Measurements from ENCODE around the gene HMMR.
A peak's percentile ranks its signal among the peaks of the same experiment; 100 is the strongest.
"Not testable (repeated sequence)": the region's sequence is repeated elsewhere in the genome, so short reads cannot be mapped to it uniquely, and the experiment has no call there.

Gene HMMR

DNA sequence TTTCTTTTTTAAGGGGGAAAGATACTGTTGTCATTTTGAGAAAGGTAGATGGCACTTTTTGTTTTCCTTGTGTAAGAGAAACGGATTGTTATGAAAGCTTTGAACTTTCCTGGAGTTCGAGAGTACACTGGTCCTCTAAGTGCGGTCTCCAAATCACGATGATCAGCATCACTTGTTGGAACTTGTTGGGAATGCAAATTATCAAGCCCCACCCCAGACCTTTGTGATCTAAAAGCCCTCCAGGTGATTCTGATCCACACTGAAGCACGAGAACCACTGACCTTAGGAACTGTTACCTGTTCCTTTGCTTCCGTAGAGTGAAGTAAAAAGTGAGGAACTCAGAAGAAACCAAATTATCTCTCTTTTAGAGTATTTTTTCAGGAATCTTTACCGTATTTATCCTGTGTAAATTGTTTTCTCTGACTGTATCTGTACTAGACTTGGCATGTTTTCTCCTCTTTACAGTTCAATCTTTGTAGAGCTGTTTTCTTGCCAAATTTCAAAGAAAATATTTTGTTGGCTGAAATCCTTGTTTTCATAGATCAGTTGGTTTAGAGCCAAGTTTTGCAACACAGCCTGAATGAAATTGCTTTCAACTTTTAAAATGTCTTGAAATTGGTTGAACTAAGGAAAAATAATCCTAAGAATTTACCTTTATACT lies 49.0 kb downstream of the HMMR start:
- peak; percentile 19 for DNase-seq

DNA sequence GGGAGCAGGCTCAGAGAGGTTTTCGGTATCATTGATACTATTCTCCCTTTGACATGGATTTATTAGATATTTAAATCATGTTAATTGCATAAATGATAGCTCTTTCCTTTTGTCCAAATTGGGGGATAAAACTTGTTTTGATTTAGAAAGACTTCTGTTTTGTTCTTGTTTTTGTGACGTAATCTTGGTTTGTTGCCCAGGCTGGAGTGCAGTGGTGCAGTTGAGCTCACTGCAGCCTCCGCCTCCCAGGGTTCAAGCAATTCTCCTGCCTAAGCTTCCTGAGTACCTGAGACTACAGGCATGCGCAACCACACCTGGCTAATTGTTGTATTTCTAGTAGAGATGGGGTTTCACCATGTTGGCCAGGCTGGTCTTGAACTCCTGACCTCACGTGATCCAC lies 52.1 kb downstream of the HMMR start:
- no peak for DNase-seq

DNA sequence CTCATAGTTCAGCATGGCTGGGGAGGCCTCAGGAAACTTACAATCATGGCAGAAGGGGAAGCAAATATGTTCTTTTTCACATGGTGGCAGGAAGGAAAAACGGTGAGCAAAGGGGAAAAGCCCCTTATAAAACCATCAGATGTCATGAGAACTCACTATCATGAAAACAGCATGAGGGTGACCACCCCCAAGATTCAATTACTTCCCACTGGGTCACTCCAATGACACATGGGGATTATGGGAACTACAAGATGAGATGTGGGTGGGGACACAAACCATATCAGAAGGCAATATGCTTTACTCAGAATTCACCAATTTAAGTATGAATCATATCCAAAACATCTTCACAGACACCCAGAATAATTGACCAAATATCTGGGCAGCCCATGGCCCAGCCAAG lies 64.7 kb downstream of the HMMR start:
- DNase-seq, result no peak

DNA sequence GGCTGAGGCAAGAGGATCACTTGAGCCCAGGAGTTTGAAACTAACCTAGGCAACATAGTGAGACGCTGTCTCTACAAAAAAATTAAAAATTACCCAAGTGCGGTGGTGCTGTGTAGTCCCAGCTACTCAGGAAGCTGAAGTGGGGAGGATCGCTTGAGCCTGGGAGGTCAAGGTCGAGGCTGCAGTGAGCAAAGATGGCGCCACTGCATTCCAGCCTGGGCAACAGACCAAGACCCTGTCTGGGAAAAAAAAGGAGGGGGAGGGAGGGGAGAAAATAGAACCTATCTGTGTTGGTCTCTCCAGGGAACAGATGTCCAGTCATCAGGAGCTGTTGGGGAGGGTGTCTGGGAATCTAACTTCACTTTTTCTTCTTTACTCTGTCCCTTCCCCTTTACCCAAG lies 69.3 kb downstream of the HMMR start:
- DNase-seq, result no peak

DNA sequence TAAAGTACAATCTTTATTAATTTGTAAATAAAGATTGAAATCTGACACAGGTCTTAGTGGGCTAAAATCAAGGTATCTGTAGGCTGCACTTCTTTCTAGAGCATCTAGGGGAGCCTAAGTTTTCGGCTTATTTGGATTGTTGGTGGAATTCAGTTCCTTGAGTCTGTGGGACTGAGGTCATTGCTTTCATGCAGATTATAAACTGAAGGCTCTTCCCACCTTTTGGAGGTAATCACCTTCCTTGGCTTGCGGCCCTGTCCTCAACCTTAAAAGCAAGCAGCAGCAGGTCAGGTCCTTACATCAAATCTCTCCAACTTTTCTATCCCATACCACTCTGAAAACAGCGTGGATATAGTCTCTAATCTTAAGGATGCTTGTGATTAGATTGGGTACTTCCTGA lies 70.8 kb downstream of the HMMR start:
- DNase-seq, result no peak

DNA sequence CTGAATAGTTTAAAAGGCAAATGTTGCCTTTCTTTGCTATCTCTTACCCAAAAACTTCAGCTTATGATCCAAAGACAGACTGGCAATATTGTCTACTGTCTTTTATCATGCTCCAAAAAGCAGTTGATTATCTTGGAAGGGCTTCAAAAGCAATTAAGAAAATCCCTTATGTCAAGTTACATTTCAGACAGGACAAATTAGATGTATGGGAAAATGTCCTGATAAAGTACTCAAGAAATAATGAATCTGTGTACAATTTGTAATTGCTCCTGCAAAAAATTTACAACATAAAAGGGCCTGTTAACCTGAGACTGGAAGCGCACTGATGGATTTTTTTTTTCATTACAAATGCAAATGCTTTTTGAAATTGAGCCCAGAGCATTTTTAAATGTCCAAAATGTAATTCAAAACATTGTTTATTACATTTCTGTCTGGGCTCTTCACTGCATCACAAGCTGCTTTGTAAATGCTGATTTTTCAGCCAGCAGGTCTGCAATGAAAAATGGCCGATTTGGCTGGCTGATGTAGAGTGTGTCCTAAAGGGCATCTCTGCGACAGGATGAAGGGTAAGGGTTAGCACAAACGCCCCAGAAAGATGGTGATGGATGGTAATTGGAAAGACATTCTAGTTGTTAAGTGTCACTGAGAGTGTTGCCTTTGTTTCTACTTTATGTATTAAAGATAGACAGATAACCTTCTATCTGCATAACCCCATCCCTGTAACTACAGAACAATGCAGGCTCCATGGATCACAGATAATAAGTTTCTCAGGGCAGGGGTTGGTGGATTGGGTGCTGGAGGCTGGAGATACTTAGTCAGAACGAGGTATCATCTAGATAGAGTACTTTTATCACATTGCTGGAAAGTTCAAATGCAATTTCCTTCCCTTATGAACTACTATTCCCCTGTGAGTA lies 72.0 kb downstream of the HMMR start:
- no peak for DNase-seq

DNA sequence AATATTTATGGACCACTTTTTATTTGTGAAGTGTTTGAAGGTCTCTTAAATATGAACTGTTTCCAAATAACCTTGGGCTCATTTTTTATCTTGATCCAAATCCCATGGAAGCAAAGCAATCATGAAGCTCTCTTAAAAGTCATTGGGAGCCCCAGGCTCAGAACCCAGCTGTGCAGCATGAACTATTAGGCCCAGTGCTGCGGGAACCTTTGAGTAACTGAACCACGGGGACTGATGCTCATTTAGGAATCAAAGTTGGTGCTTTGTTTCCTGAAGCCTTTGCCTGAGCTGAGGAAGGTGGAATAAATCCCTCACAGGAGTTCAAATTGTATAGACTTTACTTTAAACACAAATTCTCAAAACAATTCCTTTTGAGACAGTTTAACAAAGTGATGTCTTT lies 72.8 kb downstream of the HMMR start:
- no peak for DNase-seq

DNA sequence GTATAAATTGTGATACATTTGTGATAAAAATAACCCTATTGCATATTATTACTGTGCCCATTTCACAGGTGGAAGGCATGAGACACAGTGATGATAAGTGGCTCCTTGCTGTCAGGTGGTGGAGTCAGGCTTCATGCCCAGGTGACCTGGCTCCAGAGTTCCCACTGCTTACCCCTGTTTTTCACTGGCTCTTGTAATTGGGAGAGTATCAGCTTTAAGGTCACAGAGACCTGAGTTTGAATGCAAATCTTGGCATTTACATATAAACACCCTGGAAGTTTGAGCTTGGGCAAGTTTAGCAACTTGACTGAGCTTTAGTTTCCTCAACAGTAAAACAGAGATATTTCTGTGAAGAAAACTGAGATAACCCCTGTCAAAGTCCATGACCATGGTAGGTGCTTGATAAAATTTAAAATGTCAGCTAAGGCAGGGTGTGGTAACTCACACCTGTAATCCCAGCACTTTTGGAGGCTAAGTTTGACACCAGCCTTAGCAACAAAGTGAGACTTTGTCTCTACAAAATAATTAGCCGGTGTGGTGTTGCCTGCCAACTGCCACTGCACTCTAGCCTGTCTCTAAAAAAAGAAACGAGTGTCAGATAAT lies 74.2 kb downstream of the HMMR start:
- DNase-seq, result no peak

DNA sequence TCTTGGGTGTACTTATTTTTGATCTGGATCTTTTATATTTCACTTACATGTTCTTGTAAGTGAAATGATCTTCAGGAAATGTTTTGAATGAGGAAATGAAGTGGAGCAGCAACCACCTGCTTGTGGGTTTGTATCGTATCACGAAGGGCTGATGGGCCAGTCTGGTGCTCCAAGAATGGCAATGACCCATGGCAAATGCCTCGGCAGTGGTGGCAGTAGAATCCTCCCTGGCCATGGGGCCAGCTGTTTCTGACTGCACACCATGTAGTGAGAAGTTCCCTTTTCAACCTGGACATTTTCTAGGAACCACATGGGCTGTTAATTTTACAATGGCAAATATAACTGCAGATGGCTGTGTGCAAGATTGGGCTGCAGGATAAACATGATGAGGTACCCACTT lies 74.9 kb downstream of the HMMR start:
- no peak for DNase-seq

DNA sequence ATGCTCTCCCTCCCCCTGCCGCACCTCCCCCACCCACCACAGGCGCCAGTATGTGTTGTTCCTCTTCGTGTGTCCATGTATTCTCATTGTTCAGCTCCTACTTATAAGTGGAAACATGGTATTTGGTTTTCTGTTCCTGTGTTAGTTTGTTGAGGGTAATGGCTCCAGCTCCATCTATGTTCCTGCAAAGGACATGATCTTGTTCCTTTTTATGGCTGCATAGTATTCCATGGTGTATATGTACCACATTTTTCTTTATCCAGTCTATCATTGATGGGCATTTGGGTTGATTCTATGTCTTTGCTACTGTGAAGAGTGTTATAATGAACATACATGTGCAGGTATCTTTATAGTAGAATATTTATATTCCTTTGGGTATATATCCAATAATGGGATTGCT lies 76.0 kb downstream of the HMMR start:
- not testable (repeated sequence) for DNase-seq

DNA sequence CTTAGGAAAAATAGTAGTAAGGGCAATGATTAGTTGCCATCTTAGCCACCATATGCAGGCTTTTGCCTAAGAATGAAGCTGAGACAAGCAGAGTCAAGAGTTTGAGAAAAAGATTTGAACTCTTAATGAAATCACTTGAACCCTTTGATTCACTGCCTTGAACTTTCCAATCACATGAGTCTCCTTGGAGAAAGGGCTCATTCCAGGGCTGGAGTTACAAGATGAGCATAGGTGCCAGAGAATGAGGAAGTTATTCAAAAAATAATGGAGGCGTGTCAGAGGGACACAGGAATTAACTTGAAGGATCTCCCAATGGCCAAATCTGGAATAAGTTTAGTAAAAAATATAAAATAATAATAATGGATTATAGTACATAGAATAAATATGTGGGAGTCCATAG lies 80.3 kb downstream of the HMMR start:
- DNase-seq, result no peak

All from RPMI8226 (cell line).